HepG2 (cell line): Measurements from ENCODE around the gene PET100. TPM values are rescaled to one million over a fixed set of nuclear protein-coding genes. Genes with fewer than 3 reads are reported as not detected.

Experiments used
- GABPB1 ChIP-seq: IDR thresholded peaks from 2 replicates; pipeline ENCODE4 v1.6.1; 2016; ENCODE audit warnings: mild to moderate bottlenecking, missing genetic modification reagents, moderate library complexity, missing compliant biosample characterization
- KLF12 ChIP-seq: sonication (generic); formaldehyde crosslinking; IDR thresholded peaks from 2 replicates; pipeline ENCODE4 v1.4.0; 2020; ENCODE audit warnings: missing genetic modification reagents, borderline replicate concordance
- KLF15 ChIP-seq: sonication (generic); formaldehyde crosslinking; IDR thresholded peaks from 2 replicates; pipeline ENCODE4 v1.8.1; 2023; ENCODE audit warnings: borderline replicate concordance, mild to moderate bottlenecking, inconsistent platforms, missing genetic modification reagents, mixed read lengths
- KLF16 ChIP-seq, 2 experiments: sonication (generic) in 1 of 2; formaldehyde crosslinking in 1 of 2; IDR thresholded peaks; 2 replicates each; pipeline versions ENCODE4 v1.6.1 to v1.8.0; 2016 to 2023; ENCODE audit warnings: missing genetic modification reagents in 2 of 2, missing compliant biosample characterization in 1 of 2
- KLF9 ChIP-seq: IDR thresholded peaks from 2 replicates; pipeline ENCODE4 v1.6.1; 2016; ENCODE audit warnings: low read depth
- MTA3 ChIP-seq: sonication (generic); formaldehyde crosslinking; IDR thresholded peaks from 2 replicates; pipeline ENCODE4 v1.4.0; 2020; ENCODE audit warnings: missing genetic modification reagents
- NFRKB ChIP-seq: fragments of 450-650 bp; IDR thresholded peaks from 2 replicates; pipeline ENCODE4 v1.6.1; 2017
- PCBP1 ChIP-seq: fragments of 200-400 bp; formaldehyde crosslinking; IDR thresholded peaks from 2 replicates; pipeline ENCODE4 v1.6.1; 2017; ENCODE audit warnings: mild to moderate bottlenecking, low read depth, low read length, borderline replicate concordance
- POLR2A ChIP-seq, 2 experiments: IDR thresholded peaks; 2 replicates each; pipeline ENCODE4 v1.6.1; 2011; ENCODE audit warnings: low read depth in 2 of 2, low read length in 2 of 2, mild to moderate bottlenecking in 1 of 2, moderate library complexity in 1 of 2; ENCODE audit not compliant: insufficient read depth in 1 of 2
- SALL1 ChIP-seq: sonication (generic); formaldehyde crosslinking; IDR thresholded peaks from 2 replicates; pipeline ENCODE4 v1.8.0; 2022; ENCODE audit warnings: mild to moderate bottlenecking, missing genetic modification reagents
- SALL2 ChIP-seq: sonication (generic); formaldehyde crosslinking; IDR thresholded peaks from 2 replicates; pipeline ENCODE4 v1.8.1; 2023; ENCODE audit warnings: mild to moderate bottlenecking, missing genetic modification reagents, inconsistent platforms
- SCMH1 ChIP-seq: sonication (generic); formaldehyde crosslinking; IDR thresholded peaks from 2 replicates; pipeline ENCODE4 v1.9.0; 2021; ENCODE audit warnings: missing genetic modification reagents, mild to moderate bottlenecking, borderline replicate concordance
- SMAD3 ChIP-seq: sonication (generic); formaldehyde crosslinking; IDR thresholded peaks from 2 replicates; pipeline ENCODE4 v1.4.0; 2020; ENCODE audit warnings: missing genetic modification reagents
- SP5 ChIP-seq: IDR thresholded peaks from 2 replicates; pipeline ENCODE4 v1.6.1; 2016; ENCODE audit warnings: low read depth, borderline replicate concordance
- SRY ChIP-seq: sonication (generic); formaldehyde crosslinking; IDR thresholded peaks from 2 replicates; pipeline ENCODE4 v1.8.0; 2022; ENCODE audit warnings: mild to moderate bottlenecking, missing genetic modification reagents
- TP53 ChIP-seq: sonication (generic); formaldehyde crosslinking; conservative IDR thresholded peaks from 2 replicates; pipeline ENCODE4 v1.4.0; 2020; ENCODE audit warnings: missing genetic modification reagents
- XRCC5 ChIP-seq: fragments of 200-400 bp; formaldehyde crosslinking; optimal IDR thresholded peaks from 2 replicates; pipeline ENCODE3; 2017; ENCODE audit warnings: mild to moderate bottlenecking, low read length
- ZFP1 ChIP-seq: IDR thresholded peaks from 2 replicates; pipeline ENCODE4 v1.6.1; 2016
- ZNF124 ChIP-seq: sonication (generic); formaldehyde crosslinking; IDR thresholded peaks from 2 replicates; pipeline ENCODE4 v1.4.0; 2020; ENCODE audit warnings: missing genetic modification reagents
- ZNF235 ChIP-seq: sonication (generic); formaldehyde crosslinking; IDR thresholded peaks from 2 replicates; pipeline ENCODE4 v1.8.1; 2023; ENCODE audit warnings: mild to moderate bottlenecking, missing genetic modification reagents, borderline replicate concordance
- ZNF598 ChIP-seq: sonication (generic); formaldehyde crosslinking; IDR thresholded peaks from 2 replicates; pipeline ENCODE4 v1.5.1; 2020; ENCODE audit warnings: mild to moderate bottlenecking, missing genetic modification reagents, borderline replicate concordance
- ZSCAN25 ChIP-seq: sonication (generic); formaldehyde crosslinking; IDR thresholded peaks from 2 replicates; pipeline ENCODE4 v1.8.0; 2022; ENCODE audit warnings: mild to moderate bottlenecking, missing genetic modification reagents
- ZZZ3 ChIP-seq: sonication (generic); formaldehyde crosslinking; IDR thresholded peaks from 2 replicates; pipeline ENCODE4 v1.4.0; 2020; ENCODE audit warnings: missing genetic modification reagents, mild to moderate bottlenecking, borderline replicate concordance
- polyA plus RNA-seq, 8 experiments: library from polyadenylated mRNA; depleted of rRNA in 3 of 8; stranded (reverse) in 7 of 8; unstranded in 1 of 8; fragments of >200 nt; fragmentation: Illumina TruSeq in 4 of 8; extraction: Trizol in 4 of 8; gene quantifications; 2 replicates each; pipeline versions ENCODE4 v1.2.1 to v1.2.3, GENCODE V29; 2011 to 2016; ENCODE audit warnings: low read depth in 4 of 8, missing spikeins in 1 of 8, mixed read lengths in 1 of 8; ENCODE audit not compliant: insufficient read depth in 1 of 8
- total RNA-seq, 5 experiments: library from RNA; depleted of rRNA; stranded (reverse); fragments of >200 nt; fragmentation: Illumina TruSeq; extraction: Trizol; gene quantifications; 2 replicates each; pipeline ENCODE4 v1.2.3, GENCODE V29; 2016; ENCODE audit warnings: low read depth in 1 of 5
- TF ChIP-seq, protein P1 (sequence below): sonication (generic); formaldehyde crosslinking; IDR thresholded peaks from 2 replicates; pipeline ENCODE4 v1.4.0; 2020; ENCODE audit warnings: missing genetic modification reagents
- TF ChIP-seq, protein P2 (sequence below): sonication (generic); formaldehyde crosslinking; conservative IDR thresholded peaks from 2 replicates; pipeline ENCODE4 v1.8.1; 2023; ENCODE audit warnings: missing genetic modification reagents
- TF ChIP-seq, protein P3 (sequence below): sonication (generic); formaldehyde crosslinking; conservative IDR thresholded peaks from 2 replicates; pipeline ENCODE4 v1.5.0; 2020; ENCODE audit warnings: missing genetic modification reagents
- TF ChIP-seq, protein P4 (sequence below): sonication (generic); formaldehyde crosslinking; conservative IDR thresholded peaks from 2 replicates; pipeline ENCODE4 v1.8.0; 2022; ENCODE audit warnings: missing genetic modification reagents

The PET100 gene
- total and polyA plus RNA-seq, 2 of the 13 experiments (the other 11 are each of a cell fraction or from before 2014, with no cell fraction given) = 22.3 to 66.5 TPM

DNA sequence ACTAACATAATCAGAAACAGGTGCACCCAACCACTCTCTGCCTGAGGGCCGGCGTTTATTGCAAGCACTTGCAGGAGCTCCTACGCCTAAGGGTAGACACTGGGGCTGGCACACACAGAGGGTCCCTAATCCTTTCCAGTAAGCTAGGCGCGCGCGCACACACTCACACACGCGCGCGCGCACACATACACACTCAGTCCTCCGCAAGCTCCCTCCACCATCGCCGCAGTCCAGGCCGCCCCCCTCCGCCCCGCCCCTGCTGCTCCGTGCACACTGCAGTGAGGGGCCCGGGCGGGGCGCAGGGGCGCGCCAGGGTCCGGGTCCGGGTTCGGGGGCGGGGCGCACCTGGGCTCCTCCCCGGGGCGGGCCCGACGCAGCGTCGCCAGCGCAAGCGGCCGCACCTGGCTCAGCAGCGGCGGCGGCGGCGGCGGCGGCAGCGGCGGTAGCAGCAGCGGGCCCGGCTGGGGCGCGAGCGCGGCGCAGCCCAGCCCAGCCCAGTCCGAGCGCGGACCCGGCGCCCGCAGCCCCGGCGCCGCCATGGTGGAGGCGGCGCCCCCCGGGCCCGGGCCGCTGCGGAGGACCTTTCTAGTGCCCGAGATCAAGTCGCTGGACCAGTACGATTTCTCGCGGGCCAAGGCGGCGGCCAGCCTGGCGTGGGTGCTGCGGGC, 34.0 kb upstream of the PET100 start, which contains the start of gene CAMSAP3 (continued):
- TF ChIP-seq, protein P1, sequence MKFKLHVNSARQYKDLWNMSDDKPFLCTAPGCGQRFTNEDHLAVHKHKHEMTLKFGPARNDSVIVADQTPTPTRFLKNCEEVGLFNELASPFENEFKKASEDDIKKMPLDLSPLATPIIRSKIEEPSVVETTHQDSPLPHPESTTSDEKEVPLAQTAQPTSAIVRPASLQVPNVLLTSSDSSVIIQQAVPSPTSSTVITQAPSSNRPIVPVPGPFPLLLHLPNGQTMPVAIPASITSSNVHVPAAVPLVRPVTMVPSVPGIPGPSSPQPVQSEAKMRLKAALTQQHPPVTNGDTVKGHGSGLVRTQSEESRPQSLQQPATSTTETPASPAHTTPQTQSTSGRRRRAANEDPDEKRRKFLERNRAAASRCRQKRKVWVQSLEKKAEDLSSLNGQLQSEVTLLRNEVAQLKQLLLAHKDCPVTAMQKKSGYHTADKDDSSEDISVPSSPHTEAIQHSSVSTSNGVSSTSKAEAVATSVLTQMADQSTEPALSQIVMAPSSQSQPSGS (CRISPR knock-in tag) = no peak
- TF ChIP-seq ZNF124 (CRISPR knock-in tag) (no peak), NFRKB (no peak), PCBP1 (no peak), POLR2A (IDR thresholded peaks at IDR 0.05; ENCODE audit: insufficient read depth in 1 of 2, low read depth in 2 of 2, low read length in 2 of 2) (peak in 1 of 2 experiments; percentile 38; a peak in 1 of 4 replicates), SALL2 (CRISPR knock-in tag) (no peak), KLF15 (CRISPR knock-in tag) (no peak), ZNF598 (CRISPR knock-in tag) (no peak), KLF9 (CRISPR knock-in tag) (no peak), SMAD3 (CRISPR knock-in tag) (no peak), SRY (CRISPR knock-in tag) (no peak; the same call in 1 of the 2 replicates), SCMH1 (no peak), KLF16 (CRISPR knock-in tag; IDR thresholded peaks at IDR 0.05) (0 out of 4 replicates have a peak, but pooled peaks of 1 of the 2 experiments have one; percentile 47), ZSCAN25 (CRISPR knock-in tag) (peak; percentile 89), ZFP1 (no peak), MTA3 (CRISPR knock-in tag) (no peak), XRCC5 (no peak), ZZZ3 (CRISPR knock-in tag) (no peak), KLF12 (CRISPR knock-in tag) (no peak), SALL1 (CRISPR knock-in tag) (peak; percentile 33; the same call in 1 of the 2 replicates), ZNF235 (CRISPR knock-in tag) (no peak), TP53 (no peak), SP5 (CRISPR knock-in tag) (peak; percentile 57; the same call in 1 of the 2 replicates), GABPB1 (CRISPR knock-in tag) (0 out of 2 replicates have a peak, but pooled peaks have one; percentile 25)
- TF ChIP-seq, protein P2, sequence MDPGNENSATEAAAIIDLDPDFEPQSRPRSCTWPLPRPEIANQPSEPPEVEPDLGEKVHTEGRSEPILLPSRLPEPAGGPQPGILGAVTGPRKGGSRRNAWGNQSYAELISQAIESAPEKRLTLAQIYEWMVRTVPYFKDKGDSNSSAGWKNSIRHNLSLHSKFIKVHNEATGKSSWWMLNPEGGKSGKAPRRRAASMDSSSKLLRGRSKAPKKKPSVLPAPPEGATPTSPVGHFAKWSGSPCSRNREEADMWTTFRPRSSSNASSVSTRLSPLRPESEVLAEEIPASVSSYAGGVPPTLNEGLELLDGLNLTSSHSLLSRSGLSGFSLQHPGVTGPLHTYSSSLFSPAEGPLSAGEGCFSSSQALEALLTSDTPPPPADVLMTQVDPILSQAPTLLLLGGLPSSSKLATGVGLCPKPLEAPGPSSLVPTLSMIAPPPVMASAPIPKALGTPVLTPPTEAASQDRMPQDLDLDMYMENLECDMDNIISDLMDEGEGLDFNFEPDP (CRISPR knock-in tag) = no peak
- TF ChIP-seq, protein P3, sequence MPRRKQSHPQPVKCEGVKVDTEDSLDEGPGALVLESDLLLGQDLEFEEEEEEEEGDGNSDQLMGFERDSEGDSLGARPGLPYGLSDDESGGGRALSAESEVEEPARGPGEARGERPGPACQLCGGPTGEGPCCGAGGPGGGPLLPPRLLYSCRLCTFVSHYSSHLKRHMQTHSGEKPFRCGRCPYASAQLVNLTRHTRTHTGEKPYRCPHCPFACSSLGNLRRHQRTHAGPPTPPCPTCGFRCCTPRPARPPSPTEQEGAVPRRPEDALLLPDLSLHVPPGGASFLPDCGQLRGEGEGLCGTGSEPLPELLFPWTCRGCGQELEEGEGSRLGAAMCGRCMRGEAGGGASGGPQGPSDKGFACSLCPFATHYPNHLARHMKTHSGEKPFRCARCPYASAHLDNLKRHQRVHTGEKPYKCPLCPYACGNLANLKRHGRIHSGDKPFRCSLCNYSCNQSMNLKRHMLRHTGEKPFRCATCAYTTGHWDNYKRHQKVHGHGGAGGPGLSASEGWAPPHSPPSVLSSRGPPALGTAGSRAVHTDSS = no peak
- TF ChIP-seq, protein P4, sequence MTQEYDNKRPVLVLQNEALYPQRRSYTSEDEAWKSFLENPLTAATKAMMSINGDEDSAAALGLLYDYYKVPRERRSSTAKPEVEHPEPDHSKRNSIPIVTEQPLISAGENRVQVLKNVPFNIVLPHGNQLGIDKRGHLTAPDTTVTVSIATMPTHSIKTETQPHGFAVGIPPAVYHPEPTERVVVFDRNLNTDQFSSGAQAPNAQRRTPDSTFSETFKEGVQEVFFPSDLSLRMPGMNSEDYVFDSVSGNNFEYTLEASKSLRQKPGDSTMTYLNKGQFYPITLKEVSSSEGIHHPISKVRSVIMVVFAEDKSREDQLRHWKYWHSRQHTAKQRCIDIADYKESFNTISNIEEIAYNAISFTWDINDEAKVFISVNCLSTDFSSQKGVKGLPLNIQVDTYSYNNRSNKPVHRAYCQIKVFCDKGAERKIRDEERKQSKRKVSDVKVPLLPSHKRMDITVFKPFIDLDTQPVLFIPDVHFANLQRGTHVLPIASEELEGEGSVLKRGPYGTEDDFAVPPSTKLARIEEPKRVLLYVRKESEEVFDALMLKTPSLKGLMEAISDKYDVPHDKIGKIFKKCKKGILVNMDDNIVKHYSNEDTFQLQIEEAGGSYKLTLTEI (CRISPR knock-in tag) = no peak
